Keratinocyte (primary cell): Measurements from ENCODE around the gene MAGI1. TPM values are rescaled to one million over a fixed set of nuclear protein-coding genes. Genes with fewer than 3 reads are reported as not detected.

Experiments used
- DNase-seq: peaks from one replicate; pipeline ENCODE4 v3.0.0-alpha.2; 2011; ENCODE audit warnings: low read depth, missing footprints, low spot score
- FAIRE-seq: peaks from 2 replicates; lab custom pipeline; 2011; peaks lifted over from hg19 to GRCh38; lab: Jason Lieb, UNC
- H2AFZ ChIP-seq: 2 replicates; pipeline ENCODE4 v1.6.0; 2012; ENCODE audit warnings: low read length, control low read depth, inconsistent platforms; ENCODE audit not compliant: control insufficient read depth
- H3K27ac ChIP-seq: 2 replicates; pipeline ENCODE4 v1.5.1; 2011; ENCODE audit warnings: low read length; ENCODE audit not compliant: control insufficient read depth, insufficient read depth
- H3K27me3 ChIP-seq: 3 replicates; pipeline ENCODE4 v1.6.0; 2011; ENCODE audit warnings: low read length; ENCODE audit not compliant: control insufficient read depth, insufficient read depth; ENCODE audit errors: extremely low read depth
- H3K36me3 ChIP-seq, 2 experiments: 2 replicates in 1 of 2; 3 replicates in 1 of 2; pipeline ENCODE4 v1.5.1; 2011; ENCODE audit warnings: low read length in 2 of 2, mild to moderate bottlenecking in 1 of 2; ENCODE audit not compliant: control insufficient read depth in 2 of 2, insufficient read depth in 2 of 2; ENCODE audit errors: extremely low read depth in 1 of 2
- H3K4me1 ChIP-seq: 3 replicates; pipeline ENCODE4 v1.5.1; 2011; ENCODE audit warnings: low read length; ENCODE audit not compliant: control insufficient read depth, insufficient read depth; ENCODE audit errors: extremely low read depth
- H3K4me2 ChIP-seq: 3 replicates; pipeline ENCODE4 v1.6.0; 2011; ENCODE audit warnings: low read depth, low read length; ENCODE audit not compliant: control insufficient read depth, insufficient read depth; ENCODE audit errors: extremely low read depth
- H3K4me3 ChIP-seq, 3 experiments: fragments of 200-600 bp in 1 of 3; sonication (generic) in 1 of 3; 2 replicates in 2 of 3; 3 replicates in 1 of 3; pipeline ENCODE4 v1.5.1; 2011 to 2016; ENCODE audit warnings: low read length in 3 of 3, mild to moderate bottlenecking in 3 of 3, control low read depth in 2 of 3, inconsistent platforms in 1 of 3, low read depth in 1 of 3, mixed read lengths in 1 of 3, mixed run types in 1 of 3, moderate library complexity in 1 of 3; ENCODE audit not compliant: control insufficient read depth in 2 of 3, insufficient read depth in 2 of 3; ENCODE audit errors: extremely low read depth in 1 of 3
- H3K79me2 ChIP-seq: 2 replicates; pipeline ENCODE4 v1.6.0; 2012; ENCODE audit warnings: low read length; ENCODE audit not compliant: control insufficient read depth, insufficient read depth
- H3K9ac ChIP-seq: 3 replicates; pipeline ENCODE4 v1.6.0; 2011; ENCODE audit warnings: low read length; ENCODE audit not compliant: control insufficient read depth, insufficient read depth; ENCODE audit errors: extremely low read depth
- H3K9me1 ChIP-seq: 3 replicates; pipeline ENCODE4 v1.6.0; 2011; ENCODE audit warnings: low read length; ENCODE audit not compliant: control insufficient read depth, insufficient read depth; ENCODE audit errors: extremely low read depth
- H3K9me3 ChIP-seq: 2 replicates; pipeline ENCODE4 v1.5.1; 2012; ENCODE audit warnings: low read depth, low read length; ENCODE audit not compliant: control insufficient read depth
- H4K20me1 ChIP-seq: 3 replicates; pipeline ENCODE4 v1.6.0; 2011; ENCODE audit warnings: low read length; ENCODE audit not compliant: control insufficient read depth, insufficient read depth; ENCODE audit errors: extremely low read depth
- CTCF ChIP-seq, 3 experiments: IDR thresholded peaks in 1 of 3; conservative IDR thresholded peaks in 1 of 3; optimal IDR thresholded peaks in 1 of 3; 2 replicates in 2 of 3; 3 replicates in 1 of 3; pipeline versions ENCODE3 to v1.5.1; 2011; ENCODE audit warnings: low read length in 3 of 3, mild to moderate bottlenecking in 3 of 3, moderate library complexity in 2 of 3, control low read depth in 1 of 3, inconsistent platforms in 1 of 3; ENCODE audit not compliant: insufficient read depth in 2 of 3; ENCODE audit errors: extremely low read depth in 1 of 3
- EZH2 ChIP-seq: IDR thresholded peaks from one replicate; pipeline ENCODE4 v1.6.1; 2012; ENCODE audit warnings: inconsistent platforms, mild to moderate bottlenecking, low read length, moderate library complexity
- dilution Hi-C: fragments of 300-500 bp; cut with MboI; formaldehyde crosslinking; loops from one replicate; pipeline ENCODE4 v1.7.0; 2020; ENCODE audit warnings: low sequenced_read_pairs; ENCODE audit not compliant: extremely low pct_ligation_motif_present
- polyA plus RNA-seq, 5 experiments: library from polyadenylated mRNA; depleted of rRNA in 3 of 5; stranded (reverse) in 3 of 5; stranded (forward) in 1 of 5; unstranded in 1 of 5; fragments of >200 nt; gene quantifications; 1 replicate in 1 of 5; 2 replicates in 3 of 5; 3 replicates in 1 of 5; pipeline versions ENCODE4 v1.2.1 to v1.2.3, GENCODE V29; 2011 to 2012; ENCODE audit warnings: missing spikeins in 2 of 5, low read depth in 1 of 5, low replicate concordance in 1 of 5

MAGI1 gene
- polyA plus RNA-seq, 1 donor (not counting 4 experiments of a cell fraction or from before 2014, with no cell fraction given), result 10.9 TPM

- Histone ChIP-seq H3K36me3 (no peaks in the 10 kb centered on the region), H3K4me2 (no peak overlapping the region), H3K27ac (no peak overlapping the region), H3K4me3 (no peak overlapping the region), H2AFZ (no peak overlapping the region), H3K9ac (no peak overlapping the region), H4K20me1 (no peaks in the 10 kb centered on the region), H3K9me3 (no peaks in the 10 kb centered on the region), H3K27me3 (no peaks in the 10 kb centered on the region), H3K4me1 (no peaks in the 10 kb centered on the region), H3K79me2 (no peaks in the 10 kb centered on the region), H3K9me1 (no peaks in the 10 kb centered on the region)
- DNase-seq (no peak), FAIRE-seq (no peak)
- TF ChIP-seq EZH2, result no peak
- dilution Hi-C loops, result no loop called here
Measured at GRCh38 chr3:65761446-65762234, 277.1 kb downstream of the MAGI1 start.

- TF ChIP-seq CTCF (optimal IDR thresholded peaks at IDR 0.05 in 1 of 3, IDR thresholded peaks at IDR 0.05 in 1 of 3, conservative IDR thresholded peaks at IDR 0.05 in 1 of 3; ENCODE audit: extremely low read depth in 1 of 3, insufficient read depth in 2 of 3, low read length in 3 of 3) (no peak), EZH2 (no peak)
- H3K9me1 ChIP-seq, result no peaks in the 10 kb centered on the region
- H3K9ac ChIP-seq, result no peak overlapping the region
- no peak overlapping the region for H3K4me3 ChIP-seq
- H3K27ac ChIP-seq, result no peak overlapping the region
- FAIRE-seq (no peak), DNase-seq (no peak)
- dilution Hi-C loops, result no loop called here
- H4K20me1 ChIP-seq, result no peaks in the 10 kb centered on the region
- H3K4me1 ChIP-seq, result no peaks in the 10 kb centered on the region
- no peaks in the 10 kb centered on the region for H3K27me3 ChIP-seq
- no peaks in the 10 kb centered on the region for H3K36me3 ChIP-seq
- no peaks in the 10 kb centered on the region for H3K79me2 ChIP-seq
- no peaks in the 10 kb centered on the region for H3K9me3 ChIP-seq
- H3K4me2 ChIP-seq, result no peak overlapping the region
- H2AFZ ChIP-seq, result no peak overlapping the region
Measured at GRCh38 chr3:65758876-65759598, 279.7 kb downstream of the MAGI1 start.
